Anterior cingulate cortex (tissue), 58 donors: Measurements from ENCODE around the gene EXO1.
A peak's percentile ranks its signal among the peaks of the same experiment; 100 is the strongest.

Experiments
- DNase-seq, 58 donors: peaks; one replicate each; lab custom pipeline; 2025; lab: John Stamatoyannopoulos, UW

The EXO1 gene

GRCh38 chr1:241881440-241881839 lies 33.4 kb downstream of the EXO1 start:
- DNase-seq = no peak

GRCh38 chr1:241883159-241883558 lies 35.2 kb downstream of the EXO1 start:
- no peak for DNase-seq

GRCh38 chr1:241888232-241888631 lies 40.2 kb downstream of the EXO1 start:
- DNase-seq = no peak

- no peak for DNase-seq
These were observed 43.3 kb downstream of the EXO1 start for GRCh38 chr1:241891296-241891695.

- DNase-seq = no peak
These were observed 46.0 kb downstream of the EXO1 start for GRCh38 chr1:241894016-241894415.

- no peak for DNase-seq
These were observed 47.0 kb downstream of the EXO1 start for GRCh38 chr1:241895013-241895412.

GRCh38 chr1:241896670-241896962 lies 48.6 kb downstream of the EXO1 start:
- no peak for DNase-seq

- no peak for DNase-seq
These were observed 51.2 kb downstream of the EXO1 start for GRCh38 chr1:241899210-241899609.

- DNase-seq = no peak
These were observed 52.4 kb downstream of the EXO1 start for GRCh38 chr1:241900381-241900780.

- no peak for DNase-seq
These were observed 54.5 kb downstream of the EXO1 start for GRCh38 chr1:241902391-241903065.

- no peak for DNase-seq
These were observed 68.2 kb downstream of the EXO1 start for GRCh38 chr1:241916196-241916595.

GRCh38 chr1:241917487-241917886 lies 69.5 kb downstream of the EXO1 start:
- no peak for DNase-seq

- DNase-seq = no peak
These were observed 70.9 kb downstream of the EXO1 start for GRCh38 chr1:241918879-241919278.

- DNase-seq = no peak
These were observed 76.2 kb downstream of the EXO1 start for GRCh38 chr1:241924080-241924808.

GRCh38 chr1:241926141-241926540 lies 78.1 kb downstream of the EXO1 start:
- no peak for DNase-seq

GRCh38 chr1:241927321-241927720 lies 79.3 kb downstream of the EXO1 start:
- DNase-seq = no peak

- DNase-seq = no peak
These were observed 84.8 kb downstream of the EXO1 start for GRCh38 chr1:241932845-241933244.

- peak in 39 of 58 donors; percentile 0 to 63 (median 14) for DNase-seq
These were observed 86.3 kb downstream of the EXO1 start for GRCh38 chr1:241934201-241934848.

- peak in 11 of 58 donors; percentile 2 to 41 (median 4) for DNase-seq
These were observed 86.9 kb downstream of the EXO1 start for GRCh38 chr1:241934866-241935265.
